ENCODE results near the gene WHRN.

Gene WHRN

GRCh38 chr9:114474425-114474824, 30.8 kb downstream of the WHRN start:
- DNase-seq (ENCODE audit: low read depth), result no peak
- no peak overlapping the region for H3K4me3 ChIP-seq (ENCODE audit: low read depth, low read length)
- TF ChIP-seq, protein P1, sequence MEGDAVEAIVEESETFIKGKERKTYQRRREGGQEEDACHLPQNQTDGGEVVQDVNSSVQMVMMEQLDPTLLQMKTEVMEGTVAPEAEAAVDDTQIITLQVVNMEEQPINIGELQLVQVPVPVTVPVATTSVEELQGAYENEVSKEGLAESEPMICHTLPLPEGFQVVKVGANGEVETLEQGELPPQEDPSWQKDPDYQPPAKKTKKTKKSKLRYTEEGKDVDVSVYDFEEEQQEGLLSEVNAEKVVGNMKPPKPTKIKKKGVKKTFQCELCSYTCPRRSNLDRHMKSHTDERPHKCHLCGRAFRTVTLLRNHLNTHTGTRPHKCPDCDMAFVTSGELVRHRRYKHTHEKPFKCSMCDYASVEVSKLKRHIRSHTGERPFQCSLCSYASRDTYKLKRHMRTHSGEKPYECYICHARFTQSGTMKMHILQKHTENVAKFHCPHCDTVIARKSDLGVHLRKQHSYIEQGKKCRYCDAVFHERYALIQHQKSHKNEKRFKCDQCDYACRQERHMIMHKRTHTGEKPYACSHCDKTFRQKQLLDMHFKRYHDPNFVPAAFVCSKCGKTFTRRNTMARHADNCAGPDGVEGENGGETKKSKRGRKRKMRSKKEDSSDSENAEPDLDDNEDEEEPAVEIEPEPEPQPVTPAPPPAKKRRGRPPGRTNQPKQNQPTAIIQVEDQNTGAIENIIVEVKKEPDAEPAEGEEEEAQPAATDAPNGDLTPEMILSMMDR (IDR thresholded peaks at IDR 0.05; ENCODE audit: low read depth, low read length, missing control alignments), result no peak
- in situ Hi-C loops (cut with HindIII; ENCODE audit: low sequenced_read_pairs), result no loop called here

- no peak for DNase-seq (ENCODE audit: low read depth)
- TF ChIP-seq, protein P1 (IDR thresholded peaks at IDR 0.05; ENCODE audit: low read depth, low read length, missing control alignments), result no peak
- no peak overlapping the region for H3K4me3 ChIP-seq (ENCODE audit: low read depth, low read length)
- in situ Hi-C loops (cut with HindIII; ENCODE audit: low sequenced_read_pairs), result no loop called here
Observed at GRCh38 chr9:114473447-114473801, 31.8 kb downstream of the WHRN start.

- H3K4me3 ChIP-seq (ENCODE audit: low read depth, low read length), result no peak overlapping the region
- TF ChIP-seq, protein P1 (IDR thresholded peaks at IDR 0.05; ENCODE audit: low read depth, low read length, missing control alignments), result no peak
- in situ Hi-C loops (cut with HindIII; ENCODE audit: low sequenced_read_pairs), result no loop called here
- DNase-seq (ENCODE audit: low read depth), result no peak
Observed at GRCh38 chr9:114472765-114473446, 32.4 kb downstream of the WHRN start.

GRCh38 chr9:114471157-114471556, 34.1 kb downstream of the WHRN start:
- H3K4me3 ChIP-seq (ENCODE audit: low read depth, low read length), result no peak overlapping the region
- TF ChIP-seq, protein P1 (IDR thresholded peaks at IDR 0.05; ENCODE audit: low read depth, low read length, missing control alignments), result no peak
- DNase-seq (ENCODE audit: low read depth), result no peak
- in situ Hi-C loops (cut with HindIII; ENCODE audit: low sequenced_read_pairs), result no loop called here

DNA sequence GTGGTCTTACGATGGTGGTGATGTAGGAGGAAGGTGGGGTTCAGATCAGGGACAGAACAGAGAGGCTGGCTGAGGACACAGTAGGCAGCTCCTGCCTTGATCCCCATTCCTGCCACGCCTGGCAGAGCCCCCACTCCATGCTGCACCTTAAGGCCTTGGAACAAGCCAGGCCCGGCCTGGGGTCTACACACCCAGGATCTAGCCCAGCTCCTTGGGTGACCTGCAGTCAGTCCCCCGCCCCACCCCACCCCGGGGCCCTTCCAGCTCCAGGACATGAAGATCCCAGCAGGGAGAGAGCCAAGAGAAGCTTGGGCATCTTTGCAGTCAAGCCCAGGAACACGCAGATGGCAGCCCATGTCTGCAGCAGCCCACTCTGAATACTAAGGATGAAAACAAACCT, 34.7 kb downstream of the WHRN start:
- in situ Hi-C loops (cut with HindIII; ENCODE audit: low sequenced_read_pairs), result no loop called here
- TF ChIP-seq, protein P1 (IDR thresholded peaks at IDR 0.05; ENCODE audit: low read depth, low read length, missing control alignments), result no peak
- no peak overlapping the region for H3K4me3 ChIP-seq (ENCODE audit: low read depth, low read length)
- DNase-seq (ENCODE audit: low read depth), result no peak

DNA sequence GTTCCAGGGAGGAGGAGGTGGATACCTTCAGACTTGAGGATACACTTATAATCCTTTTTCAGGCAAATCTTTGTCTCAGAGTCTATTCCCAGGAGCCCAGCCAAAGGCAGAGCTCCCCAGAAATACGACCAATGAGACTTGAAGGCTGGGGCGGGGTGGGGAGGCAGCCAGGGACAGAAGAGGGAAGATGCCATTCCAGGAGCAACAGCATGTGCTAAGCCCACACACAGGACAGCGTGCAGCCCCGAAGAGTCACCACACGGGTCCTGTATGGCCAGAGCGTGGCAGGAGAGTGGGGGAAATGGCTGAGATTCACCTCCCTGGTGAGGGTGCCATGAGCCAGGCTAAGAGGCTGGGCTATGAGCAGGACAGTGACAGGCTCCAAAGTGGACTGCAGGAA, 35.2 kb downstream of the WHRN start:
- in situ Hi-C loops (cut with HindIII; ENCODE audit: low sequenced_read_pairs), result no loop called here
- no peak for DNase-seq (ENCODE audit: low read depth)
- TF ChIP-seq, protein P1 (IDR thresholded peaks at IDR 0.05; ENCODE audit: low read depth, low read length, missing control alignments), result no peak
- no peak overlapping the region for H3K4me3 ChIP-seq (ENCODE audit: low read depth, low read length)

Measured in astrocyte of the cerebellum (primary cell).